Stimulated activated naive CD8-positive, alpha-beta T cell treated with anti-CD3 and anti-CD28 coated beads, Interleukin-15, Interleukin-2, amounts not matched to agents 100 U/mL and 50 U/mL, for 24 hours (primary cell): Measurements from ENCODE around the gene LMAN2L.
"Not testable (repeated sequence)": the region's sequence is repeated elsewhere in the genome, so short reads cannot be mapped to it uniquely, and the experiment has no call there.

Source experiments
- ATAC-seq: fragments of 150-1000 bp; cut with Tn5 transposase; one replicate; pipeline ENCODE4 v1.10.0; 2021
- DNase-seq: peaks from one replicate; pipeline ENCODE4 v3.0.0; 2021

Gene LMAN2L

DNA sequence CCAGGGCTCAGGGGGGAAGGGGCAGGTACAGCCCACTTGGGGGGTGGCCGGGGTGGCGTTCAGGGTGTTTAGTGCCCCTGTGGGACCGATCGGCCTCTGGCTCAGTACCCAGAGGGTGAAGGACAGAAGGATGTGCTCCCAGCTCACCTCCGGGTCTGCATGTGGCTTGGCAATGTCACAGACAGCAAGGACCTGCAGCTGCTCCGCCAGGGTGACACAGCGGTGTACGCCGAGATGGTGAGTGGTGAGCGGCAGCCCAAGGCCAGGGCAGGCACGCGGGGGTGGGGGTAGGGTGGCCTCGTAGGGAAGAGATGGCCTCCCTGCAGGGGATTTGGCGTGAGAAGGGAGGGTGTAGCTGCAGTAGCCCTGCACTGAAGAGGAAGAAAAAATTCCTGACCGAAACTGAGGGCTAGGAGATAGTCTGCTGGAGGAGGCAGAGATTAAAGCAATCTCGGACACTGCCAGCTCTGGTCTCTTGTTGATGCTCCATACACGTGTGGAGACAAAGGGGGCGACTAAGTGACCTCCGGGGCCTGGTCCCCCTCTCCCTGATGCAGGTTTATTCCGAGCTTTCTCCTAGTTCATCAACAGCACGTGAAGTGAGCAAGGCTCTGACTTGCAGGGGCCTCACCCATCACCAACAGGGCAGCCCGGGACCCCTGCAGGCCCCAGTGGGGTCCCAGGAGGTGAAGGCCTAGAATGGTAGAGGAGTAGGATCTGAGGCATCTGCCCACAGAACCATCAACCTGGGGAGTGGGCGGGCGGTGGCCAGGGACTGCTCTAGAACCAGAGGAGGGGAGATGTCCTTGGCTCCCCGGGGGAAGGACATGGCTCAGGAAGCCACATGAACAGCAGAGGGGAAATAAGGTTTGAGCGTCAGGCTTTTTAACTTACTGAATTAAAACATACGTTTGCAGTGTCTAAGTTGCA is 51.9 kb downstream of the LMAN2L start:
- DNase-seq = no peak
- ATAC-seq = no peak

DNA sequence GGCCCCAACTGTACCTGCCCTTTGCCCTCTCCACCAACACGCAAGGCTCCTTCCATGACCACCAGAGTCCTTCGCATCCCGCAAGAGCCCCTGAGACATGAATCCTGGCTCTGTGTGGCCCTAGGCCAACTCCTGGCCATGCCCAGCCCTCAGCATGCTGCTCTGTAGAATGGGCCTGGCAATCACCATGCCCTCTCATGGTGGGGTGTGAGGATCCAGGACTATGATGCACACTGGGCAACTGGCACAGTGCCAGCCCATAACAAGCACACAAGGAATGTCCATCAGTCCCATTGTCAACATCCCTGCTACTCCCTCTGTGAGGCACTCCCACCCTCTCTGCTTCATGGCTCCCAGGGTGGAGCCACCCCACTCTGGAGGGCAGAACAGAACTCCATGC is 52.6 kb downstream of the LMAN2L start:
- DNase-seq (no peak), ATAC-seq (no peak)

DNA sequence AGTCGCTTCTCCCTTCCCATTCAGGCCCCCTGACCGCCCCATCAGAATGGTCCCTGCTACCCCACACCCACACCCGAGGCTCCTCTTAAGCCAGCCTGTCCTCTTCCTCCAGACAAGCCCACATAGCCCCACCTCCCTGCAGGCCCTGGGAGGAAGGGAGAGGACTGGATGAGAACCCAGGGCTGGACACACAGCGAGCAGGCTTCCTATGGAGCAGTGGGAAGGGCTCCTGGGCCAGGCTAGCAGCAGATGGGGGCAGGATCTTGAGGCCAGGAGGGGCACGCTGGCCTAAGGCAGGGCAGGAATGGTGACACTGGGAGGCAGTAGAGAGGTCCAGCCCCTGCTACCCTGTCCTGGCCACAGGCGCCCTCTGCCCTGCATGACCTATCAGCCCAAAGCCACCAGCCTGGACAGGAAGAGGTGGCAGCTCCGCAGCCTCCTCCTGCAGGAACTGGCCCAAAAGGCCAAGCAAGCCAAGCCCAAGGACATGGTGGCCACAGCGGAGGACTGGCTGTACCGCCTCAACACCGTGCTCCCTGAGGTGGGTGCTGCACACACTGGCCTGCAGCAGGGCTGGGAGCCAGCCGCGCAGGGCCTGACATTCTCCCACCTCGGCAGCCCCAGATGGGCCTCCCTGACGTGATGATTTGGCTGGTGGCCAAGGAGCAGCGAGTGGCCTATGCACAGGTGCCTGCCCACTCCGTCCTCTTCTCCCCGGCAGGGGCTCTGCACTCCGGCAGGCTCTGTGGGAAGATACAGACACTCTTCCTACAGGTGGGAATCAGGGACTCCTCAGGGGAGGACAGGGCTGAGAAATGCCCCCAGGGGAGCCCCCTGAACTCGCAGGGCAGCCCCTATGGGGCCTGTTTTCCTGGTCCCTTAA is 54.0 kb downstream of the LMAN2L start:
- no peak for ATAC-seq
- DNase-seq = no peak

DNA sequence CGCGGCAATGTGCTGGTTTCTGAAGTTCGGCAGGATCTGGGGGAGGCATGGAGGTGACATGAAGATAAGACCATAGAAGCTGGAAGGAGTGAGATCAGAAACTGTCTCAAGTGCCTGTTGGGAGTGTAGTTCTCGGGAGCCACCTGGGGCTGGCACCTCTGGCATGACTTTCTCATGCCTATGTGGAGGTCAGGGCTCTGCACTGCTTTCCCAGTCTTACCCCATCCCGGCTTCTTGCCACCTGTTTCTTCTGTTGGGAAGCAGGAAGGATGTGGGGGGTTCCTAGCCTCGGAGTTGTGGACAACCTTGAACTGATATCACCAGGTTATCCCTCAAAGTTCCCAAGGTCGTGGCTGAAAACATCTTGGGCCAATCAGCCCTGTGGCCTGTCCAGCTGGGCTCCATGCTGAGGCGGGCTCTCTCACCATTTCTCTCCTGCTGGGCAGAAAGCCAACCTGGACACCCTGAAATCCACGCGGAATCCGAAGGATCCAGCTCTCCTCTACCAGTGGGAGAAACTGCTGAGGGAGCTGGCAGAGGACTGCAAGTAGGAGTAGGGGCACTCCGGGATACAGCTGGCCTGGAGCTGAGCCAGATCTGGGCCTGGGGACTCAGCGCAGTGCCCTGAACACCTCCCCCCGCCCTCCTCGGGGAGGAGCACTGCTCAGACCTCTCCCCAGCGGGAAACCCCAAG is 54.8 kb downstream of the LMAN2L start:
- ATAC-seq = no peak

DNA sequence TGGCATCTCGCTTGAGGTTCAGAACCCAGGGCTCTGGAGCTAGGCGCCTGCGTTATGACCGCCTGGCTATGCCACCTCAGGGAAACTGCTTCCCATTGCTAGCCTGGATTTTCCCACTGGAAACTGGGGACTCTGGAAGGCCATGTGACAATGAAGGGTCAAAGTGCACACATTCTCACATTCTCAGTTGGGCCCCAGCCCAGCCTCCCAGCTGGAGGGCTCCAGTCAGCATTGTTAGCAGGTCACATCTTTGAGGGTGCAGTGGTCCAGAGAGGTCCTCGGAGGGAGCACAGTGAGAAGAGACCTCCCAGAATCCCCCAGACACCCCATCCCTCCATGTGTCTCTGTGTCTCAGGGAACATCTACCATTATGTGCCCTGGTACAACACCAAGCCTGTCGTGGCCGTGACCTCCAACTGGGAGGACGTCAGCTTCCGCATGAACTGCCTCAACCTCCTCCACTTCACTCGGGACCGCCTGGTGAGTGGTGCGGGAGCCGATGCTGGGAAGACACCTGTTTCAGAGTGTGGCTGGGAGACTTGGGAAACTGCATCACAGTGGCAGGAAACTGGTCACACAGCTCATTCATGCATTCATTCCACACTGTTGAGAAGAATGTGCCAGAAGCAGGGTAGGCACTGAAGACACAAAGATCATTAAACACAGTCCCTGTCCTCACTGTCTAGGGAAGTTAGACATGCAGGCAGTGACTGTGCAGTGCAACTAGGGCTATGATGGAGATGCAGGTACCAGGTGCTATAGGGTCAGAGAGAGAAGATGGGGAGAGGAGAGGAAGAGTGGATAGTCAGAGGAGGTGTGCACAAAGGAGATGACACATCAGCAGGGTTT is 55.7 kb downstream of the LMAN2L start:
- no peak for DNase-seq
- ATAC-seq = no peak

More for the DNA sequence above, 54.8 kb downstream of the LMAN2L start:
- no peak for DNase-seq

DNA sequence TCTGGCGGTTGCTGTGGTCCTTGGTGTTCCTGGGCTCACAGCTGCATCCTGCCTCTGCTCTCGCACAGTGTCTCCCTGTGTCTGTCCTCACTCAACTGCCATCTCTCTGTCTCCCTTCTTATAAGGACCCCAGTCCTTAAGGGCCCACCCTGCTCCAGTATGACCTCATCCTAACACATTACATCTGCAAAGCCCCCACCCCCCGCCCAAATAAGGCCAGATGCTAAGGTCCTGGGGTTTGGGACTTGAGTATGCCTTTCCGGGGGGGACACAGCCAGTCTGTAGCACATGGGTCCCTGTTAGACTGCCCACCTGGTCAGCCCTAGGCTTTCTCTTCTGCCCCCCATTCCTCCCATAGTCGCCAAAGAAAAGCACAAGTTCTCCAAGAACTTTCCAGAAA is 56.6 kb downstream of the LMAN2L start:
- no peak for ATAC-seq
- no peak for DNase-seq

DNA sequence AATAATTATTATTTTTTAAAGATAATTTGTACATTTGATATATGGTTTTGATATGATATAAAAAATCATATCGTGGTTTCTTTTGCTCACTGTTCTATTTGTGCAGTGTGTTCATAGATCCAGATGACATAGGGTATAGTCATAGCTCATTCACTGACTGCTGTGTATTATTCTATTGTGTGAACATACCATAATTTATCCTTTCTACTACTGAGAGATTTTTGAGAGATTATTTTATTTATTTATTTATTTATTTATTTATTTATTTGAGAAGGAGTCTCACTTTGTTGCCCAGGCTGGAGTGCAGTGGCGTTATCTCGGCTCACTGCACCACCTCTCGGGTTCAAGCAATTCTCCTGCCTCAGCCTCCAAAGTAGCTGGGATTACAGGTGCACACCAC is 58.3 kb downstream of the LMAN2L start:
- DNase-seq (no peak), ATAC-seq (no peak)

DNA sequence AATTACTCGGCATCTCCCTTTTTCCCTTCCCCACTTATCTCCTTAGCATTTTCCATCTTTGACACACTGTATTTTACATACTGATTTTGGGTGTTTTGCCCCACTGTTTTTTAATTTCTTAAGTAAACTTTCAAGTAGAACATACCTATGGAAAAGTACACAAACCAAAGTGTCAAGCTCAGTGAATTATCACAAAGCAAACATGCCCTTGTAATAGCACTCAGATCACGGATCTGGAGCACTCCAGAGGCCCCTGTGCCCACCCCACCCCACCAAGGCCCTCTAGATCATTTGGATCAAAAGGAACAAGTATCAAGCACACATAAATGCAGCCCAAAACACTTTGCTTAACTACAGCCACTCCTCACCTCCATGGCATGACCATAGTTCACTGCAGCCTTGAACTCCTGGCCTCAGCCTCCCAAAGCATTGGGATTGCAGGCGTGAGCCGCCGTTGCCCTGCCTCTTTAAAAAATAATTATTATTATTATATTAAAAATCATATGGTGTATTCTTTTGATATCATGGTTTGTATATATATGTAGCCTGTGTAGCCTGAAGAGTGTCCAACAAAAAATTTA is 59.2 kb downstream of the LMAN2L start:
- no peak for DNase-seq
- ATAC-seq = no peak

DNA sequence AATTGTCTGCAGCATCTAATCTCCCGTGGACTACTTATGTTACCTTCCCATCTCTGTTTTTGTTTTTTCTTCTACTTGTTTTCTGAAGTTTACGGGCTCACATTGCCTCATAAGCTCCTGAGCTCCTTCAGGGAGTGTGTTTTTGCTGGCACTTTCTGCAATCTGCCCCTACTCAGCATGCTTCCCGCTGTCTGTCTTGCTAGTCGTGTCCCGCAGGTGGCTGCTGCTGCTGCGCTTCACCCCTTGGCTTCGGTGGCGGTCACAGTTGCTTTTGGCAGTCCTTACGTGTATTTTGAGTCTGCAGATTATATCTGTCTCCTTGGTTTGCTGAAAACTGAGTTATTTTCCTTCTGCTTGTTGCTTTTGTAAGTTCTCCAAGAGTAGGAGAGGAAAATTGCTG is 60.0 kb downstream of the LMAN2L start:
- no peak for DNase-seq

DNA sequence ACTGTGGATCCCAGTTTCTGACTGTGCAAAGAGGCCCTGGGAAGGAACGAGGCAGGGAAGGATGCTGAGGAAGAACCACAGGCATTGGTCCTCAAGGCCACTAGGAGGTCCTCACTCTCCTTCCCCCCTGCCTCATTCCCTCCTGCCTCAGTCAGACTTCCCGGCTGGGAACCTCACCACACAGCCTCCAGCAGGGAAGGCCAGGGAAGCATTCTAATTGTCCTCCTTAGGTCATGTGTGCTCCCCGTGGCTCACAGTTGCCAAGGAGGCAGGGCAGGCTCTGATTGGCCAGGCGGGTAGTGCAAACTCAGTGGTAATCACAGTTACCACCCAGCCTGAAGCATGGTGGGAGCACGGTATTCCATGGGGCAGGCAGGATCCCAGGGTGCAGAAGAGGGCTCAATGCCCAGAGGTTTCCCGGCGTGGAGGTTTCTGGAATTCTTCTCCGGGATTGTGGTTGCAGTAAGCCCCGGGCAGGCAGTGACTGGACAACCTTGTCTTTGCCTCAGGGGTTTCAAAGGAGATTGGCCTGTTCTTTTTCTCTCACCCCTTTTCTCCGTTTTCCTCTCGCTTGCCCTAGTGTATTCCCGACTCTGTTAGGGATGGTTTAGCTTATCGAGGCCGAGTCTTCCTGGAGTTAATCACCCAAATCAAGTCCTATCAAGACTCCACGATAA is 70.2 kb downstream of the LMAN2L start:
- DNase-seq (no peak), ATAC-seq (no peak)

More for the DNA sequence above, 60.0 kb downstream of the LMAN2L start:
- no peak for ATAC-seq

DNA sequence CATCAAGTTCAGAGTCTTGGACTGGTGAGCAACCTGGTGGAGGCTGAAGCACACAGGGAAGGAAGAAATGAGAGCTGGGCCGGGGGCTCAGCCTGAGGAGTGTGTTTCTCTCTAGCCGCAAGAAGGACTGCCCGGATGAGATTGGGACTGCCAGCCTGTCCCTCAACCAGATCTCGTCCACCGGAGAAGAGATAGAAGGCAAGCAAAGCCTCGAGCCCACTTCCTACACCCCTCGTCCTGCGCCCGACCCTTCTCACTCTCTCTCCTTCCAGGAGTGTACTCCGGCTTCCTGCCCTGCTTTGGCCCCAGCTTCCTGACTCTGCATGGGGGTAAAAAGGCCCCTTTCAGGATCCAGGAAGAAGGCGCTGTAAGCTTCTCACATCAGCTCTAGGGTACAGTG is 71.1 kb downstream of the LMAN2L start:
- ATAC-seq (no peak), DNase-seq (no peak)

DNA sequence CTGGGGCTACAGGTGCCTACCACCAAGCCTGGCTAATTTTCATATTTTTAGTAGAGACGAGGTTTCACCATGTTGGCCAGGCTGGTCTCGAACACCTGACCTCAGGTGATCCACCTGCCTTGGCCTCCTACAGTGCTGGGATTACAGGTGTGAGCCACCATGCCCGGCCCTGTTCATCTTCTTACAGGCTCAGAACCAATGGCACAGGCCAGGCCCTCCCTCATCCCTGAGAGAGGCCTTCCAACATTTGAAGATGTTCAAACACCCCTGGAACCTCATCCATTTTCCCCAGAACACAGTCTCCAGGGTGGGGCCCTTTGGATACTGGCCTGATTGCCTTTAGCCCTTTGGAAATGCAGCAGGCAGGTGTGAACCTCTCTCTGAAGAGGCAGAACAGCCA is 74.1 kb downstream of the LMAN2L start:
- not testable (repeated sequence) for DNase-seq, ATAC-seq

DNA sequence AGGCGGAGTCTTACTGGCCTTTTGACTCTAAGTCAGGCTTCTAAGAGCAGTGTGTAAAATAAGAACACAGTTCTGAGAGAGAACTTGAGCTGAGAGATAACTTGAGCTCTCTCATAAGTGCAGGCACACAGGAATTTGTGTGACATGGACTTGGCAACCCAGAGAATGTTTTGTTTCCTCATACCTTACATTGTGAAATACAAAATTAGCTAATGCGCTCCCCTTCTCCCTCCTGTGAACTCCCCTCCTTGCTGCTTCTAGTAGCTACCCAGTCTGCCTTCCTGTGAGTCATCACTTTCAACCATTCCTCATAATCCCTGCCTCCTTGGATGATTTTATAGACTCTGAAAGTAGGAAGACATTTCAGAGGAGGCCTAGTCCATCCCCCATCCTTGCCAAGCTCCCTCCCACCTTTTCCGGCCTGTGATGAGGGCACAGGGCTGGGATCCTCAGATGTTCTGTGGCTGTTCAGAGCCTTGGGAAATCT is 74.7 kb downstream of the LMAN2L start:
- ATAC-seq (no peak), DNase-seq (no peak)

DNA sequence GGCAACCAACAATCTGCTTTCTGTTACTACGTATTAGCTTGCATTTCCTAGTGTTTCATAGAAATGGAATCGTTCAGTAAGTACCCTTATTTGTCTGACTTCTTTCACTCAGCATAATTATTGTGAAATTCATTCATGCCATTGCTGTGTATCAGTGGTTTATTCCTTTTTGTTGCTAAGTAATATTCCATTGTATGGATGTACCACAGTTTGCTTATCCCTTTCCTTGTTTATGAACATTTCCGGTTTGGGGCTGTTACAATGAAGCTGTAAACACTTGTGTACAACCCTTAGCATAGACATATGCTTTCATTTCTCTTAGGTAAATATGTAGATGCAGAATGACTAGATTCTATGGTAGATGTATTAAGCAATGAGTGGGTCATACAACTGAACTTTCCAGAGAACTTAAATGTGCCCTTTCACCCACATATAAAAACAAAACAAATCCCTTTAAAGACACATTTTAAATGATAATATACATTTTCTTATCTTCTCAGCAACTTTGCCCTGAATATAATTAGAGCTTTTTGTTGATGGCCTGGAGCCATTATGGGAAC is 75.4 kb downstream of the LMAN2L start:
- ATAC-seq (no peak), DNase-seq (no peak)

DNA sequence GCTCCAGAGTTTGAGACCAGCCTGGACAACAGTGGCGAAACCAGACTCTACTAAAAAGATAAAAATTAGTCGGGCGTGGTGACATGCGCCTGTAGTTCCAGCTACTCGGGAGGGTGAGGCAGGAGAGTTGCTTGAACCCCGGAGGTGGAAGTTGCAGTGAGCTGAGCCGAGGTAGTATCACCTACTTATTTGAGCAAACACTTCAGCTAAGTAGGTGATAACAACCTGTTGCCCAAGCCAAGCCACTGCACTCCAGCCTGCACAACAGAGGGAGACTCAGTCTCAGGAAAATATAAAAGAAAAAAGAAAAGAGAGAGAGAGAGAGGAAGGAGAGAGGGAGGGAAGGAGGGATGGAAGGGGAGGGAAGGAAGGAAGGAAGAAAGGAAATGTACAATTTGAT is 76.0 kb downstream of the LMAN2L start:
- ATAC-seq = no peak
- DNase-seq = no peak

DNA sequence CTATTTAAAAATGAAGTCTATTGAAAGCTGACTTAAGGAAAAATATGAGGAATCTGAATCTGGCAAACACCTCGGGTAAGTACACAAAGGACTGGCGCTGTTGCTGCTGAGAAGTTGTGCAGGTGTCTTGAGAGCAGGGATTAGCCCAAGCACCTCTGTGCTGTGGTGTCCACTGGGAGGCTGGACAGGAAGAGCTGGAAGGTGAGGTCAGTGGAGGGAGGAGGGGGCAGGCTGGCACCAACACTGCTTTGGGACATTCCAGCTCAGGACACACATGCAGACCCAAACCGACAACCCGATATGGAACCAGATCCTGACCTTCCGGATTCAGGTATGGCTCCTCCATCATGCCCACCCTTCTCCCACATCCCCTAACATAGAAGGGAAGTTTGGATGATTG is 76.7 kb downstream of the LMAN2L start:
- ATAC-seq (no peak), DNase-seq (no peak)

DNA sequence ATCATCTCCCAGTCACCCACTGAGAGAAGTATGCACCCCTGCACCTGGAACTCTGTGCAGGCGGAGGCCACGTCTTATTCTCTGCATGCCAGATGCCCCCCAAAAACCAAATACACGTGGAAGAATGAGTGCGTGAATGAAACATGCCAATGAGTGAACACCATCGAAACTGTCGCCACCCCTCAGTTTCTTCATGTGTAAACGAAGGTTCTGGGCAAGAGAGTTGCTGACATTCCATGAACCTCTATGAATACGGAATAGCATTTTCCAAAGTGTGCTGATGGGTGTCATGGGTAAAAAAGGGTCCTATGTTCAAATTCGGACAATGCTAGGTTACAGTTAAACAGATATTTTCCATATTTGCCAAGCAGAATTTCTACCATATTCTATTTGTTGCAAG is 77.5 kb downstream of the LMAN2L start:
- DNase-seq = no peak
- no peak for ATAC-seq

DNA sequence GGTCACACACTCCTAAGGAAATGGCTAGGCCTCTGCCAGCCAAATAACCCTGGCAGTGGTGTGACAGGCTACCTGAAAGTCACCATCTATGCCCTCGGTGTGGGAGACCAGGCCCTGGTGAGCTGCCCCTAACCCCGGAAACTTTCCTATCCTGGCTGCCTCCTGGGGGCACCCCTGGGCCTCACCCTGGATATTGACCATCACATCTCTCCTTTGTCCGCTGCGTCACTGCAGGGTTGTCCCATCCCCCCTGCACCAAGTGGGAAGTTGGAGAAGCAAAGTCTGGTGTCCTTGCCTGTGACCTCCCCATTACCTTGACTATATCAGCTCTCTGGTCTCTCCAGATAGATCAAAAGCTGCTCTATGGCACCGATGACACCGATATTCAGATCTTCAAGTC is 78.5 kb downstream of the LMAN2L start:
- DNase-seq (no peak), ATAC-seq (no peak)

DNA sequence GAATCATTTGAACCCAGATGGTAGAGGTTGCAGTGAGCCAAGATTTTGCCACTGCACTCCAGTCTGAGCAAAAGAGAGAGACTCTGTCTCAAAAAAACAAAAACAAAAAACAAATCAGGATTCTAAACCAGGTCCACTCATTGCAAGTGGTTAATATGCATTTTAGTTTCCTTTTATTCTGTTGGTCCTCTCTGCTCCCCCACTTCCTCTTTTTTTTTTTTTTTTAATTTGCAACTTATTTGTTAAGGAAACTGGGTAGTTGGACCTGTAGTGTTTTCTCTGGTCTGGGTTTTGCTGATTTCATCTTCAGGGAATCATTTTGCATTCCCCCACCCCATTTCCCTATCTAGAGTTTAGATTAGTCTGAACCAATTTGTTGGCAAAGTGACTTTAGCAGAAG is 83.3 kb downstream of the LMAN2L start:
- no peak for DNase-seq
- no peak for ATAC-seq
